Measurements from ENCODE around the gene FHAD1.

DNA sequence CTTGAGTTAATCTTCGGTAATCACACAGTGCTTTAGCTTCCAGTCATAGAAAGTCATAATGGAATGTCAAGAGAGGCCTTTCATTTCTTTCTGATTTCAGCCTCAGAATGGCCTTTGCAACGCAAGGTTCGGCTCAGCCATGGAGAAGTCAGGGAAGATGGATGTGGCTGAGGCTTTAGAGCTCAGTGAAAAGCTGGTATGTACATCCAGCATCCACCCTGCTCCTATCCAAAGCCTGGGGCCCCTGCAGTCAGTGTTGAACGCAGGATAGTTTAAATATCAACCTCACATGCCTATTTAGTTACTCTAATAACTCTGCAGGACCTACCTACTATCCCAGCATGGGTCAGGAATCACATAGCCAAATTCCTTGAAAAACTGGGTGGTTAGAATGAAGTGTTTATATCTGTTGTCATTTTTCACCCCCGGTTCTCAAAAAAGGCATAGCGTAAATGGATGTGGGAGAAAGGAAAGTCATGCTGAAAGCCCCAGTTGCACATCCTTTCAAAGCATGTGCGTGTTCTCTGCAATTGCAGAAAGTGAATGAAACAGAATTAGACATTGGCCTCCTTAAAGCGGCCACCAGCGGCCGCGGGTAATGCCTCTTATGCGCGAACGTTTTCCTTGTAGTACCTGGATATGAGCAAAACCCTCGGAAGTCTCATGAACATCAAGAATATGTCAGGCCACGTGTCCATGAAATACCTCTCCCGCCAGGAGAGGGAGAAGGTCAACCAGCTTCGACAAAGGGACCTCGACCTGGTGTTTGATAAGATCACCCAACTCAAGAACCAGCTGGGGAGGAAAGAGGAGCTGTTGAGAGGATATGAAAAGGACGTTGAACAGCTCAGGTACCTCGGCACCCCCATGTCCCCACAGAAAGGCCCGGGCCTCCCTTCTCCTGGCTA, 133.8 kb downstream of the FHAD1 start:
- no peak for TF ChIP-seq CTCF (IDR thresholded peaks at IDR 0.05; ENCODE audit: low read length)
- no peak for TF ChIP-seq EZH2 (IDR thresholded peaks at IDR 0.05; ENCODE audit: borderline replicate concordance, low read length)

All from OCI-LY1 (cell line).